K562 (cell line): ENCODE measurements around the gene MRPL41. TPM values are rescaled to one million over a fixed set of nuclear protein-coding genes. Genes with fewer than 3 reads are reported as not detected.

Source experiments
- BHLHE40 ChIP-seq: IDR thresholded peaks from 2 replicates; pipeline ENCODE4 v1.6.1; 2011; ENCODE audit warnings: low read length, improper control_type of control experiment
- CEBPB ChIP-seq: fragments of 450-650 bp; IDR thresholded peaks from 2 replicates; pipeline ENCODE4 v1.6.1; 2016; ENCODE audit warnings: missing genetic modification characterization, missing compliant biosample characterization
- JUNB ChIP-seq: fragments of 450-650 bp; formaldehyde crosslinking; conservative IDR thresholded peaks from 2 replicates; pipeline ENCODE4 v1.4.0; 2020; ENCODE audit warnings: mild to moderate bottlenecking
- KDM5B ChIP-seq: fragments of 200-600 bp; sonication (generic); IDR thresholded peaks from 2 replicates; pipeline ENCODE4 v1.6.1; 2012; ENCODE audit warnings: low read depth, mild to moderate bottlenecking, moderate library complexity, low read length, control low read depth, inconsistent platforms; ENCODE audit not compliant: insufficient replicate concordance
- PRMT5 ChIP-seq: sonication (generic); formaldehyde crosslinking; IDR thresholded peaks from 2 replicates; pipeline ENCODE4 v1.5.0; 2020; ENCODE audit warnings: missing genetic modification reagents
- SRSF9 ChIP-seq: fragments of 200-400 bp; formaldehyde crosslinking; IDR thresholded peaks from 2 replicates; pipeline ENCODE4 v1.6.1; 2017; ENCODE audit warnings: low read depth, low read length, borderline replicate concordance
- TARDBP ChIP-seq: fragments of 450-650 bp; IDR thresholded peaks from 2 replicates; pipeline ENCODE4 v1.6.1; 2016
- ZNF717 ChIP-seq: fragments of 250-450 bp; sonication (Bioruptor Pico); IDR thresholded peaks from 2 replicates; pipeline ENCODE4 v1.5.0; 2021
- polyA plus RNA-seq, 8 experiments: library from polyadenylated mRNA; depleted of rRNA in 4 of 8; stranded (reverse) in 5 of 8; unstranded in 3 of 8; fragments of >200 nt; fragmentation: Nextera tagmentation in 2 of 8; fragmentation: Illumina TruSeq in 1 of 8; extraction: Ambion mirVana in 2 of 8; extraction: Trizol in 1 of 8; gene quantifications; 2 replicates each; pipeline versions ENCODE4 v1.2.1 to v1.2.3, GENCODE V29; 2011 to 2014; ENCODE audit warnings: inconsistent platforms in 1 of 8, missing spikeins in 1 of 8
- total RNA-seq, 7 experiments: library from RNA; depleted of rRNA in 6 of 7; stranded (reverse); fragments of >200 nt in 6 of 7; fragmentation: Illumina TruSeq in 2 of 7; extraction: Trizol in 2 of 7; gene quantifications; 2 replicates each; pipeline versions ENCODE4 v1.2.1 to v1.2.3, GENCODE V29; 2011 to 2021; ENCODE audit warnings: low replicate concordance in 1 of 7
- TF ChIP-seq, protein P1 (sequence below), 2 experiments: fragments of 450-650 bp; IDR thresholded peaks; 2 replicates each; pipeline ENCODE4 v1.6.1; 2016; ENCODE audit warnings: mild to moderate bottlenecking in 2 of 2, borderline replicate concordance in 1 of 2, low read depth in 1 of 2, moderate library complexity in 1 of 2
- TF ChIP-seq, protein P2 (sequence below), 2 experiments: fragments of 450-650 bp in 1 of 2; sonication (generic) in 1 of 2; formaldehyde crosslinking; conservative IDR thresholded peaks; 2 replicates each; pipeline versions ENCODE4 v1.4.0 to v1.8.1; 2020 to 2022; ENCODE audit warnings: mild to moderate bottlenecking in 1 of 2, missing genetic modification reagents in 1 of 2
- TF ChIP-seq, protein P3 (sequence below), 2 experiments: fragments of 150-350 bp in 1 of 2; IDR thresholded peaks; 2 replicates each; pipeline ENCODE4 v1.6.1; 2012 to 2016; ENCODE audit warnings: low read depth in 2 of 2, low read length in 2 of 2, mild to moderate bottlenecking in 1 of 2, moderate library complexity in 1 of 2
- TF ChIP-seq, protein P4 (sequence below): sonication (generic); formaldehyde crosslinking; IDR thresholded peaks from 2 replicates; pipeline ENCODE4 v1.8.0; 2022; ENCODE audit warnings: mild to moderate bottlenecking, missing genetic modification reagents
- TF ChIP-seq, protein P5 (sequence below): fragments of 450-650 bp; IDR thresholded peaks from 2 replicates; pipeline ENCODE4 v1.6.1; 2016; ENCODE audit warnings: low read depth, mild to moderate bottlenecking, moderate library complexity

MRPL41 gene
- total and polyA plus RNA-seq, 9 of the 15 experiments (the other 6 are each of a cell fraction or from before 2014, with no cell fraction given) = 2.6 to 259 (median 21.6) TPM

DNA sequence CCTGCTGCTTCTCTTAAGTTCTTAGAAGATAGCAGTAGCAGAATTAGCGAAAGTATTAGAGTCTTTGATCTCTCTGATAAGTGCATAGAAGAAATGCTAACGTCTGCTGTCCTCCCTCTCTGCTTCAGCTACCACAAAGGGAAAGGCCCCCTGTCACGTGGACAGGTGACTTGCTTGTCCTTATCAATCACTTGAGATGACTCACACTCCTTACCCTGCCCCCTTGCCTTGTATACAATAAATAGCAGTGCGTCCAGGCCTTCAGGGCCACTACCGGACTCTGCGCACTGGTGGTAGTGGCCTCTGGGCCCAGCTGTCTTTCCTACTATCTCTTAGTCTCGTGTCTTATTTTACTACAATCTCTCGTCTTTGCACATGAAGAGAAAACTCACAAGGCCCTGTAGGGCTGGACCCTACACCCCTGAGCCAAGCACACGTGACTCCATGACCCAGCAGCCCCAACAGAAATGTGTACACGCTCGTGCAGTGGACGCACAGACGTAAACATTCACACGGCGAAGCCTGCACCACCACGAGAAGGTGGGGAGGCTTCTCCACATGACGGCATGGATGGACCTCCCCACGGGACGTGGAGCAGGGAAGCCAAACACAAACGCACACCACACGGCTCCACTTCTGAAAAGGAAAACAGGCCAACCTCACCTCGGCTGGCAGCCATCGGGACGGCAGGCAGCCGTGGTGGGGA lies 39.8 kb upstream of the MRPL41 start (continued):
- TF ChIP-seq, protein P1, sequence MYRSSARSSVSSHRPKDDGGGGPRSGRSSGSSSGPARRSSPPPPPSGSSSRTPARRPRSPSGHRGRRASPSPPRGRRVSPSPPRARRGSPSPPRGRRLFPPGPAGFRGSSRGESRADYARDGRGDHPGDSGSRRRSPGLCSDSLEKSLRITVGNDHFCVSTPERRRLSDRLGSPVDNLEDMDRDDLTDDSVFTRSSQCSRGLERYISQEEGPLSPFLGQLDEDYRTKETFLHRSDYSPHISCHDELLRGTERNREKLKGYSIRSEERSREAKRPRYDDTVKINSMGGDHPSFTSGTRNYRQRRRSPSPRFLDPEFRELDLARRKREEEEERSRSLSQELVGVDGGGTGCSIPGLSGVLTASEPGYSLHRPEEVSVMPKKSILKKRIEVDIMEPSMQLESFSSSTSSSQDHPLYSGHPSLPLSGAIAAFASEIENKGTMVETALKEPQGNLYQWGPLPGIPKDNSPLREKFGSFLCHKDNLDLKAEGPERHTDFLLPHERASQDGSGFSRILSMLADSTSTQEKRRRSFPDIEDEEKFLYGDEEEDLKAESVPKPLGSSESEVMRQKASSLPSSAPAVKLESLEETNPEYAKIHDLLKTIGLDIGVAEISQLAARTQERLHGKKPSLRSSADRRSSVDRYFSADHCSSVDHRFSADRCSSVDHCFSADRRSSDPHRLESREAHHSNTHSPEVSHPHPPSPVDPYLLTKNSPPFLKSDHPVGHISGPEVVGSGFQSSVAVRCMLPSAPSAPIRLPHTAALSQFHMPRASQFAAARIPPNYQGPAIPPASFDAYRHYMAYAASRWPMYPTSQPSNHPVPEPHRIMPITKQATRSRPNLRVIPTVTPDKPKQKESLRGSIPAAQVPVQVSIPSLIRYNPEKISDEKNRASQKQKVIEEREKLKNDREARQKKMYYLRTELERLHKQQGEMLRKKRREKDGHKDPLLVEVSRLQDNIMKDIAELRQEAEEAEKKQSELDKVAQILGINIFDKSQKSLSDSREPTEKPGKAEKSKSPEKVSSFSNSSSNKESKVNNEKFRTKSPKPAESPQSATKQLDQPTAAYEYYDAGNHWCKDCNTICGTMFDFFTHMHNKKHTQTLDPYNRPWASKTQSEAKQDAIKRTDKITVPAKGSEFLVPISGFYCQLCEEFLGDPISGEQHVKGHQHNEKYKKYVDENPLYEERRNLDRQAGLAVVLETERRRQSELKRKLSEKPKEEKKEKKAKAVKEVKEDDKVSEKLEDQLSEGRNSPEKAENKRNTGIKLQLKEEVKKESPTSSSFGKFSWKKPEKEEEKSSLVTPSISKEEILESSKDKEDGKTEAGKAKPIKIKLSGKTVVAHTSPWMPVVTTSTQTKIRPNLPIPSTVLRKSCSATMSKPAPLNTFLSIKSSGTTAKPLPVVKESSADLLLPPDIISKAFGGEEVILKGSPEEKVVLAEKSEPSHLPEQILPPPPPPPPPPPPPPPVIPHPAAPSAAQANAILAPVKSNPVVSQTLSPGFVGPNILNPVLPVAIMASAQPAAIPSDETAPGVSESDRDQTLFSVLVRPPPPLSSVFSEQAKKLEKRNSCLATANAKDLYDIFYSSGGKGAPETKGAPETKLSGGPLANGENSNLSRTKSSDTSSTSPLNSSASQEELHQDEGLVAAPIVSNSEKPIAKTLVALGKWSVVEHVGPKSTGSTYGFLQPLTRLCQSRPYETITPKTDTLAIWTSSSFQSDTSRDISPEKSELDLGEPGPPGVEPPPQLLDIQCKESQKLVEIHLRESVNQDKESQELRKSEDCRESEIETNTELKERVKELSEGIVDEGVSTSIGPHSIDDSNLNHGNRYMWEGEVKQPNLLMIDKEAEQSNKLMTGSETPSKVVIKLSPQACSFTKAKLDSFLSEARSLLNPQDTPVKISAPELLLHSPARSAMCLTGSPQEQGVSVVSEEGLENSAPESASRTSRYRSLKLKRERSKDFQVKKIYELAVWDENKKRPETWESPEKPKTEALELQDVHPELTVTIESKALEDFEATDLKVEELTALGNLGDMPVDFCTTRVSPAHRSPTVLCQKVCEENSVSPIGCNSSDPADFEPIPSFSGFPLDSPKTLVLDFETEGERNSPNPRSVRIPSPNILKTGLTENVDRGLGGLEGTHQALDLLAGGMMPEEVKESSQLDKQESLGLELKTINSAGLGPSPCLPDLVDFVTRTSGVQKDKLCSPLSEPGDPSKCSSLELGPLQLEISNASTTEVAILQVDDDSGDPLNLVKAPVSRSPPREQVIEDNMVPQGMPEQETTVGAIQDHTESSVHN (IDR thresholded peaks at IDR 0.05; ENCODE audit: borderline replicate concordance in 1 of 2, low read depth in 1 of 2) = peak in 1 of 2 experiments; percentile 71; a peak in 2 of 4 replicates
- TF ChIP-seq TARDBP = no peak
- no peak for TF ChIP-seq CEBPB (tag)
- TF ChIP-seq, protein P2, sequence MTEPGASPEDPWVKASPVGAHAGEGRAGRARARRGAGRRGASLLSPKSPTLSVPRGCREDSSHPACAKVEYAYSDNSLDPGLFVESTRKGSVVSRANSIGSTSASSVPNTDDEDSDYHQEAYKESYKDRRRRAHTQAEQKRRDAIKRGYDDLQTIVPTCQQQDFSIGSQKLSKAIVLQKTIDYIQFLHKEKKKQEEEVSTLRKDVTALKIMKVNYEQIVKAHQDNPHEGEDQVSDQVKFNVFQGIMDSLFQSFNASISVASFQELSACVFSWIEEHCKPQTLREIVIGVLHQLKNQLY (CRISPR knock-in tag; conservative IDR thresholded peaks at IDR 0.05) = no peak
- TF ChIP-seq BHLHE40 = peak; percentile 92
- TF ChIP-seq SRSF9 = no peak
- peak; percentile 48; the same call in 1 of the 2 replicates for TF ChIP-seq JUNB
- TF ChIP-seq KDM5B = peak; percentile 51
- TF ChIP-seq, protein P3, sequence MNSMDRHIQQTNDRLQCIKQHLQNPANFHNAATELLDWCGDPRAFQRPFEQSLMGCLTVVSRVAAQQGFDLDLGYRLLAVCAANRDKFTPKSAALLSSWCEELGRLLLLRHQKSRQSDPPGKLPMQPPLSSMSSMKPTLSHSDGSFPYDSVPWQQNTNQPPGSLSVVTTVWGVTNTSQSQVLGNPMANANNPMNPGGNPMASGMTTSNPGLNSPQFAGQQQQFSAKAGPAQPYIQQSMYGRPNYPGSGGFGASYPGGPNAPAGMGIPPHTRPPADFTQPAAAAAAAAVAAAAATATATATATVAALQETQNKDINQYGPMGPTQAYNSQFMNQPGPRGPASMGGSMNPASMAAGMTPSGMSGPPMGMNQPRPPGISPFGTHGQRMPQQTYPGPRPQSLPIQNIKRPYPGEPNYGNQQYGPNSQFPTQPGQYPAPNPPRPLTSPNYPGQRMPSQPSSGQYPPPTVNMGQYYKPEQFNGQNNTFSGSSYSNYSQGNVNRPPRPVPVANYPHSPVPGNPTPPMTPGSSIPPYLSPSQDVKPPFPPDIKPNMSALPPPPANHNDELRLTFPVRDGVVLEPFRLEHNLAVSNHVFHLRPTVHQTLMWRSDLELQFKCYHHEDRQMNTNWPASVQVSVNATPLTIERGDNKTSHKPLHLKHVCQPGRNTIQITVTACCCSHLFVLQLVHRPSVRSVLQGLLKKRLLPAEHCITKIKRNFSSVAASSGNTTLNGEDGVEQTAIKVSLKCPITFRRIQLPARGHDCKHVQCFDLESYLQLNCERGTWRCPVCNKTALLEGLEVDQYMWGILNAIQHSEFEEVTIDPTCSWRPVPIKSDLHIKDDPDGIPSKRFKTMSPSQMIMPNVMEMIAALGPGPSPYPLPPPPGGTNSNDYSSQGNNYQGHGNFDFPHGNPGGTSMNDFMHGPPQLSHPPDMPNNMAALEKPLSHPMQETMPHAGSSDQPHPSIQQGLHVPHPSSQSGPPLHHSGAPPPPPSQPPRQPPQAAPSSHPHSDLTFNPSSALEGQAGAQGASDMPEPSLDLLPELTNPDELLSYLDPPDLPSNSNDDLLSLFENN (IDR thresholded peaks at IDR 0.05; ENCODE audit: low read depth in 2 of 2, low read length in 2 of 2) = no peak
- TF ChIP-seq, protein P4, sequence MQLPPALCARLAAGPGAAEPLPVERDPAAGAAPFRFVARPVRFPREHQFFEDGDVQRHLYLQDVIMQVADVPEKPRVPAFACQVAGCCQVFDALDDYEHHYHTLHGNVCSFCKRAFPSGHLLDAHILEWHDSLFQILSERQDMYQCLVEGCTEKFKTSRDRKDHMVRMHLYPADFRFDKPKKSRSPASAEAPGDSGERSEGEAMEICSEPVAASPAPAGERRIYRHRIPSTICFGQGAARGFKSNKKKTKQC = 0 out of 2 replicates have a peak, but pooled peaks have one; percentile 32
- TF ChIP-seq, protein P5, sequence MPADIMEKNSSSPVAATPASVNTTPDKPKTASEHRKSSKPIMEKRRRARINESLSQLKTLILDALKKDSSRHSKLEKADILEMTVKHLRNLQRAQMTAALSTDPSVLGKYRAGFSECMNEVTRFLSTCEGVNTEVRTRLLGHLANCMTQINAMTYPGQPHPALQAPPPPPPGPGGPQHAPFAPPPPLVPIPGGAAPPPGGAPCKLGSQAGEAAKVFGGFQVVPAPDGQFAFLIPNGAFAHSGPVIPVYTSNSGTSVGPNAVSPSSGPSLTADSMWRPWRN = no peak; the same call in 1 of the 2 replicates
- TF ChIP-seq PRMT5 = no peak
- TF ChIP-seq ZNF717 = no peak
